Activated CD4-positive, alpha-beta T cell treated with anti-CD3 and anti-CD28 coated beads, Interleukin-2, amount 50 U/mL, for 4 hours (primary cell): ENCODE measurements around the gene RBMX.
"Not testable (repeated sequence)": the region's sequence is repeated elsewhere in the genome, so short reads cannot be mapped to it uniquely, and the experiment has no call there.

Source experiments
- DNase-seq, 2 experiments: peaks; one replicate each; pipeline ENCODE4 v3.0.0-alpha.2; 2020

Gene RBMX

GRCh38 chrX:136874114-136874513 is 6.4 kb downstream of the RBMX start:
- not testable (repeated sequence) for DNase-seq

GRCh38 chrX:136873210-136873609 is 7.3 kb downstream of the RBMX start:
- not testable (repeated sequence) for DNase-seq

GRCh38 chrX:136872091-136872700 is 8.3 kb downstream of the RBMX start:
- DNase-seq = no peak

- DNase-seq = no peak
Measured at GRCh38 chrX:136870064-136870463, 10.5 kb downstream of the RBMX start.

GRCh38 chrX:136868283-136869055 is 12.1 kb downstream of the RBMX start:
- DNase-seq = no peak

- DNase-seq = no peak
Measured at GRCh38 chrX:136867518-136867917, 13.0 kb downstream of the RBMX start.

GRCh38 chrX:136867096-136867491 is 13.4 kb downstream of the RBMX start:
- DNase-seq = no peak

- no peak for DNase-seq
Measured at GRCh38 chrX:136866337-136867095, 14.0 kb downstream of the RBMX start.

GRCh38 chrX:136865270-136866158 is 15.0 kb downstream of the RBMX start:
- DNase-seq = no peak

GRCh38 chrX:136863826-136864225 is 16.7 kb downstream of the RBMX start:
- DNase-seq = no peak

- DNase-seq = no peak
Measured at GRCh38 chrX:136862546-136862945, 18.0 kb downstream of the RBMX start.

- DNase-seq = no peak
Measured at GRCh38 chrX:136861877-136862276, 18.6 kb downstream of the RBMX start.

- DNase-seq = no peak
Measured at GRCh38 chrX:136858007-136858756, 22.3 kb downstream of the RBMX start.

GRCh38 chrX:136856551-136856950 is 24.0 kb downstream of the RBMX start:
- DNase-seq = no peak

- DNase-seq = no peak
Measured at GRCh38 chrX:136856050-136856449, 24.5 kb downstream of the RBMX start.

- DNase-seq = no peak
Measured at GRCh38 chrX:136851526-136851925, 29.0 kb downstream of the RBMX start.

- DNase-seq = no peak
Measured at GRCh38 chrX:136850441-136851175, 29.9 kb downstream of the RBMX start.

GRCh38 chrX:136849395-136849794 is 31.1 kb downstream of the RBMX start:
- DNase-seq = no peak

GRCh38 chrX:136847874-136848273 is 32.7 kb downstream of the RBMX start:
- no peak for DNase-seq

- no peak for DNase-seq
Measured at GRCh38 chrX:136839196-136839595, 41.3 kb downstream of the RBMX start.

GRCh38 chrX:136835761-136836160 is 44.8 kb downstream of the RBMX start:
- DNase-seq = no peak
